Left lobe of liver (tissue), 2 donors: ENCODE measurements around the gene EYS. TPM values are rescaled to one million over a fixed set of nuclear protein-coding genes. Genes with fewer than 3 reads are reported as not detected.
"Not testable (repeated sequence)": the region's sequence is repeated elsewhere in the genome, so short reads cannot be mapped to it uniquely, and the experiment has no call there.

ENCODE experiments used
- ATAC-seq: fragments of 200-7000 bp; cut with Tn5 transposase; one replicate; pipeline ENCODE4 v1.9.1; 2020; ENCODE audit warnings: mild to moderate bottlenecking, moderate library complexity
- DNase-seq: peaks from one replicate; pipeline ENCODE4 v3.0.0-alpha.2; 2020; ENCODE audit warnings: low spot score
- total RNA-seq: library from RNA; stranded (reverse); gene quantifications from one replicate; pipeline ENCODE4 v1.2.1, GENCODE V29; 2021
- donor health status: DM: no; HTN: no; CAD: no; lungs with moderate emphysema.
- donor health status: DM: no; HTN: yes; CAD: no.

Gene EYS
- total RNA-seq, 1 donor from 2014 or later = 1.3 TPM

GRCh38 chr6:65469650-65470049 is 237.4 kb downstream of the EYS start:
- no peak for DNase-seq
- ATAC-seq = no peak

GRCh38 chr6:65468307-65468706 is 238.7 kb downstream of the EYS start:
- ATAC-seq = no peak
- no peak for DNase-seq

- DNase-seq (no peak), ATAC-seq (no peak)
These were observed 245.9 kb downstream of the EYS start for GRCh38 chr6:65461121-65461520.

- no peak for ATAC-seq
- DNase-seq = no peak
These were observed 254.7 kb downstream of the EYS start for GRCh38 chr6:65452333-65452732.

GRCh38 chr6:65450451-65450850 is 256.6 kb downstream of the EYS start:
- ATAC-seq (no peak), DNase-seq (no peak)

- ATAC-seq (no peak), DNase-seq (no peak)
These were observed 257.1 kb downstream of the EYS start for GRCh38 chr6:65449926-65450325.

GRCh38 chr6:65448866-65449265 is 258.2 kb downstream of the EYS start:
- no peak for DNase-seq
- no peak for ATAC-seq

GRCh38 chr6:65436281-65436680 is 270.7 kb downstream of the EYS start:
- ATAC-seq = no peak
- no peak for DNase-seq

- DNase-seq (no peak), ATAC-seq (no peak)
These were observed 290.4 kb downstream of the EYS start for GRCh38 chr6:65416621-65417020.

- no peak for DNase-seq
- ATAC-seq = no peak
These were observed 296.7 kb downstream of the EYS start for GRCh38 chr6:65410309-65410708.

GRCh38 chr6:65402564-65402963 is 304.5 kb downstream of the EYS start:
- ATAC-seq (no peak), DNase-seq (no peak)

- ATAC-seq (no peak), DNase-seq (no peak)
These were observed 307.5 kb downstream of the EYS start for GRCh38 chr6:65399355-65400084.

GRCh38 chr6:65398851-65399250 is 308.2 kb downstream of the EYS start:
- DNase-seq (no peak), ATAC-seq (no peak)

- no peak for DNase-seq
- ATAC-seq = no peak
These were observed 356.5 kb downstream of the EYS start for GRCh38 chr6:65350530-65350929.

- not testable (repeated sequence) for ATAC-seq, DNase-seq
These were observed 404.4 kb downstream of the EYS start for GRCh38 chr6:65302655-65303054.

- ATAC-seq (no peak), DNase-seq (no peak)
These were observed 407.8 kb downstream of the EYS start for GRCh38 chr6:65299236-65299635.

- ATAC-seq (no peak), DNase-seq (no peak)
These were observed 411.2 kb downstream of the EYS start for GRCh38 chr6:65295812-65296211.

GRCh38 chr6:65289491-65289890 is 417.5 kb downstream of the EYS start:
- ATAC-seq (no peak), DNase-seq (no peak)

GRCh38 chr6:65285275-65285674 is 421.8 kb downstream of the EYS start:
- ATAC-seq (no peak), DNase-seq (no peak)

- no peak for DNase-seq
- ATAC-seq = no peak
These were observed 427.0 kb downstream of the EYS start for GRCh38 chr6:65280060-65280459.

GRCh38 chr6:65262241-65262640 is 444.8 kb downstream of the EYS start:
- no peak for DNase-seq
- ATAC-seq = no peak

GRCh38 chr6:65259982-65260381 is 447.0 kb downstream of the EYS start:
- no peak for DNase-seq
- no peak for ATAC-seq

GRCh38 chr6:65259059-65259458 is 448.0 kb downstream of the EYS start:
- no peak for ATAC-seq

More at GRCh38 chr6:65259059-65259458, 448.0 kb downstream of the EYS start:
- no peak for DNase-seq
